Measurements from ENCODE around the gene ADAM22.

The ADAM22 gene

DNA sequence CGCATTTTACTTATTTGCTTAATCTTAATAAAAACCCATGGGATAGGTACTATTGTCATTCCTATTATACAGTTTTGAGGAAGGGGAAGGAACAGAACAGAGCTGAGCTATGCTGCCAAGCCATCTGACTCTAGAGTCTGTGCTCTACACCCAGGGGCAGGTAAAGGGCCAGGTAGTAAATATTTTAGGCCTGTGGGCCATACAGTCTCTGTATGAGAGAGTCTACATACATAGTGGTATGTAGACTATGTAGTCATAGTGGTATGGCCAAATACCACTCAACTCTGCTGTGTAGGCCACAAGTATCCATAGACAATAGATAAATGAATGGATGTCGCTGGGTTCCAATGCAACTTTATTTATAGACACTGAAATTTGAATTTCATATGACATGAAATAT lies 289.2 kb downstream of the ADAM22 start:
- no CpG with 5 or more reads among the region's 2 CpGs for WGBS (ENCODE audit: insufficient coverage)
- no peaks in the 10 kb centered on the region for H3K27me3 ChIP-seq (replicated peaks in 2 of 5; ENCODE audit: control insufficient read depth in 4 of 5, insufficient read depth in 5 of 5, low read length in 4 of 5)
- no peaks in the 10 kb centered on the region for H3K9me3 ChIP-seq (ENCODE audit: control extremely low read depth in 1 of 5, control insufficient read depth in 4 of 5, insufficient read depth in 2 of 5, low read depth in 1 of 5, low read length in 4 of 5)
- DNase-seq: no peak
- CTCF ChIA-PET: no interaction called here
- no peaks in the 10 kb centered on the region for H3K36me3 ChIP-seq (ENCODE audit: control insufficient read depth in 4 of 4, insufficient read depth in 4 of 4, low read length in 3 of 4)
- H3K4me1 ChIP-seq (ENCODE audit: control extremely low read depth in 1 of 4, control insufficient read depth in 4 of 4, insufficient read depth in 4 of 4, low read length in 3 of 4): peaks cover 12 to 29% (median 20%) of the 10 kb centered on the region in 4 experiments
- POLR2A ChIA-PET: no interaction called here
- H3K4me3 ChIP-seq (ENCODE audit: control insufficient read depth in 1 of 7, extremely low read depth in 1 of 7, insufficient read depth in 4 of 7, low read depth in 2 of 7, low read length in 6 of 7): no peak overlapping the region
- H3K27ac ChIP-seq (ENCODE audit: insufficient read depth in 1 of 2, low read depth in 1 of 2, low read length in 2 of 2, poor library complexity in 1 of 2, severe bottlenecking in 2 of 2): no peak overlapping the region

DNA sequence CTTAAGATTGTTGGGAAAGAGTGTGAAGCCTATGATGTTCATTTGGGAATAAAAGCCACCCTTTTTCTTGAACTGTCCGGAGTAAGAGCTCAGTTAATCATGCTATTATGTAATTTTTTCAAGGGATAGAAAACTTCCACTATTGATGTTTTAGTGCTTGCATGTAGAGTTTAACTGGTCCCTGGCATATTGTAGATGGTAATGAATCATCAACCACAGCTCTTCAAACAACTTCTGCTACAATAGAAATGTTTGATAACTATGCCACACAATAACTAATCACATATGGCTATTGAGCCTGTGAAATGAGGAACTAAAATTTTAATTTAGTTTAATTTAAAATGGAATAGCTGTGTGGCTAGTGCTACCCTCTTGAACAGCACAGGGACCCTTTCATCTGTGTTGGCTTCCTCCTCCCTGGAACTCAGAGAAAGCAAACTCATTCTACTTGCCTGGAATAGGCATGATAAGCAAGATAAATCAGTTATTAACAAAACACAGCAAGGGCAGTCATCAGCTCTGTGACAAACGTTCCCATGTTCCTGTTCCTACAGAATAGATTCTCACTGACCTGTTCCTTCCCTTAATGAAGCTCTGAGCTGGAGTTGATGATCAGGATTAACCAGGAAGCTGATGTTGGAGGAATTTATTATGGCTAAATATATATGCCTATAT lies 290.7 kb downstream of the ADAM22 start:
- Histone ChIP-seq H3K27me3 (replicated peaks in 2 of 5; ENCODE audit: control insufficient read depth in 4 of 5, insufficient read depth in 5 of 5, low read length in 4 of 5) (no peaks in the 10 kb centered on the region), H3K9me3 (ENCODE audit: control extremely low read depth in 1 of 5, control insufficient read depth in 4 of 5, insufficient read depth in 2 of 5, low read depth in 1 of 5, low read length in 4 of 5) (peaks cover 0 to 2% (median 0%) of the 10 kb centered on the region in 5 experiments), H3K4me1 (ENCODE audit: control extremely low read depth in 1 of 4, control insufficient read depth in 4 of 4, insufficient read depth in 4 of 4, low read length in 3 of 4) (peaks cover 3 to 20% (median 12%) of the 10 kb centered on the region in 4 experiments), H3K4me3 (ENCODE audit: control insufficient read depth in 1 of 7, extremely low read depth in 1 of 7, insufficient read depth in 4 of 7, low read depth in 2 of 7, low read length in 6 of 7) (no peak overlapping the region), H3K27ac (ENCODE audit: insufficient read depth in 1 of 2, low read depth in 1 of 2, low read length in 2 of 2, poor library complexity in 1 of 2, severe bottlenecking in 2 of 2) (no peak overlapping the region), H3K36me3 (ENCODE audit: control insufficient read depth in 4 of 4, insufficient read depth in 4 of 4, low read length in 3 of 4) (no peaks in the 10 kb centered on the region)
- DNase-seq: peak; percentile 57 to 93 (median 87)
- no CpG with 5 or more reads among the region's 2 CpGs for WGBS (ENCODE audit: insufficient coverage)
- CTCF ChIA-PET: interaction anchor here (0.6 to 1.4 kb wide), 3 partner anchors 11 to 18 kb away, joined by 3 read pairs; no protein-coding TSS in a partner anchor
- POLR2A ChIA-PET: no interaction called here

DNA sequence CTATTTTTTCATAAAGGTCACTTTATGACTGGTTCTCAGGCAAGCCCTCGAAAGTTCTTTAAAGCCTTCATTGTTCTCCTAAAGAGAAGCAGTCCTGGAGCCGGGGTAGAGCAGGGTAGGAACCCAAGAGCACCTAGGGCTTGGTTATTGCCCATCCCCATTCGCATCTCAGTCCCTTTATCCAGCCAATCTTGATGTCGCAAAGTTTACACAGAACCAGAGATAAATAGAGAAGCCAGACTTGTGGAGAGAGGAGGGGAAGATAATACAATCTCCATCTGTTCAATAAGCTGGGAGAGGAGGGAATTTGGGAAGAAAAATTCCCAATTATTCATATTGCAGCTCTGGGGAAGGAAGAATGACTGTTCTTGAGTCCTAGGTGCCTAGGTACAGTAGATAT lies 292.1 kb downstream of the ADAM22 start:
- no peak for DNase-seq
- CTCF ChIA-PET: interaction anchor here (0.8 to 1.1 kb wide), 2 partner anchors 23 to 120 kb away, joined by 3 read pairs; no protein-coding TSS in a partner anchor

GRCh38 chr7:88226886-88227516 lies 292.9 kb downstream of the ADAM22 start:
- no peak for DNase-seq
- CTCF ChIA-PET: interaction anchor here (0.7 kb wide), 1 partner anchor 140 kb away, joined by 3 read pairs; no protein-coding TSS in a partner anchor
- H3K4me3 ChIP-seq (ENCODE audit: control insufficient read depth in 1 of 7, extremely low read depth in 1 of 7, insufficient read depth in 4 of 7, low read depth in 2 of 7, low read length in 6 of 7): no peak overlapping the region
- POLR2A ChIA-PET: no interaction called here
- peaks cover 0 to 9% (median 4%) of the 10 kb centered on the region in 4 experiments for H3K4me1 ChIP-seq (ENCODE audit: control extremely low read depth in 1 of 4, control insufficient read depth in 4 of 4, insufficient read depth in 4 of 4, low read length in 3 of 4)
- H3K27ac ChIP-seq (ENCODE audit: insufficient read depth in 1 of 2, low read depth in 1 of 2, low read length in 2 of 2, poor library complexity in 1 of 2, severe bottlenecking in 2 of 2): no peak overlapping the region
- 90% methylated on average over 2 of the region's 6 CpGs for WGBS (ENCODE audit: insufficient coverage)
- no peaks in the 10 kb centered on the region for H3K27me3 ChIP-seq (replicated peaks in 2 of 5; ENCODE audit: control insufficient read depth in 4 of 5, insufficient read depth in 5 of 5, low read length in 4 of 5)
- peaks cover 0 to 2% (median 0%) of the 10 kb centered on the region in 5 experiments for H3K9me3 ChIP-seq (ENCODE audit: control extremely low read depth in 1 of 5, control insufficient read depth in 4 of 5, insufficient read depth in 2 of 5, low read depth in 1 of 5, low read length in 4 of 5)
- H3K36me3 ChIP-seq (ENCODE audit: control insufficient read depth in 4 of 4, insufficient read depth in 4 of 4, low read length in 3 of 4): no peaks in the 10 kb centered on the region

More for the DNA sequence above, 292.1 kb downstream of the ADAM22 start:
- H3K27ac ChIP-seq (ENCODE audit: insufficient read depth in 1 of 2, low read depth in 1 of 2, low read length in 2 of 2, poor library complexity in 1 of 2, severe bottlenecking in 2 of 2): no peak overlapping the region
- no peaks in the 10 kb centered on the region for H3K36me3 ChIP-seq (ENCODE audit: control insufficient read depth in 4 of 4, insufficient read depth in 4 of 4, low read length in 3 of 4)
- H3K4me1 ChIP-seq (ENCODE audit: control extremely low read depth in 1 of 4, control insufficient read depth in 4 of 4, insufficient read depth in 4 of 4, low read length in 3 of 4): peaks cover 0 to 9% (median 5%) of the 10 kb centered on the region in 4 experiments
- POLR2A ChIA-PET: no interaction called here
- WGBS (ENCODE audit: insufficient coverage): 87% methylated on average over 3 of the region's 4 CpGs
- H3K4me3 ChIP-seq (ENCODE audit: control insufficient read depth in 1 of 7, extremely low read depth in 1 of 7, insufficient read depth in 4 of 7, low read depth in 2 of 7, low read length in 6 of 7): no peak overlapping the region
- H3K27me3 ChIP-seq (replicated peaks in 2 of 5; ENCODE audit: control insufficient read depth in 4 of 5, insufficient read depth in 5 of 5, low read length in 4 of 5): no peaks in the 10 kb centered on the region
- H3K9me3 ChIP-seq (ENCODE audit: control extremely low read depth in 1 of 5, control insufficient read depth in 4 of 5, insufficient read depth in 2 of 5, low read depth in 1 of 5, low read length in 4 of 5): peaks cover 0 to 2% (median 0%) of the 10 kb centered on the region in 5 experiments

DNA sequence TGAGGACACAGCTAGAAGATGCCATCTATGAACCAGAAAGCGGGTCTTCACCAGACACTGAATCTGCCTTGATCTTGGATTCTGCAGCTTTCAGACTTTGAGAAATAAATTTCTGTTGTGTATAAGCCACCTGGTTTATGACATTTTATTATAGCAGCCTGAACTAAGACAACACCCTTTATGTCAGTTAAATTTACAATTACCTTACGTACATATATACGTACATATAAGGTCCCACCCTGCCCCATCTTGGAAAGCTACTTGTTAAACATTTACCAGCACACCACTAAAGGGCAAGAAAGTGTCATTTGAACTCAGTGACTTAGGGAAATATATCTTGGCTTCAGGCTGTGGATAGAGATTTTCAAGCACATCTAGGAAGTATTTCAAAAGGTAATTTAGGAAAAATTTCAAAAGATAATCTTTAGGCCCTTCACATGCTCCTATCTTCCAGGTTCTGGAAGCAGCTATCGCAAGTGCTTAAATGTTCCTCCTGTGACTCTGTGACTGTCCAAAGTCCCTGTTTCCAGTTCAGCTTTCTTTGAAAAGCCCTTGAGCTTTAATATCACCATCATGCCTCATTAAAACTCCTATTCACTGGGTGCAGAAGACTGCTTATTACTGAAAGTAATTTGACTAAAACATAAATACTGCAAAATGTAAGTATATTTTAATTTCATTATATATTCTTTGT lies 295.4 kb downstream of the ADAM22 start:
- DNase-seq: no peak
- no peaks in the 10 kb centered on the region for H3K27me3 ChIP-seq (replicated peaks in 2 of 5; ENCODE audit: control insufficient read depth in 4 of 5, insufficient read depth in 5 of 5, low read length in 4 of 5)
- no peak overlapping the region for H3K27ac ChIP-seq (ENCODE audit: insufficient read depth in 1 of 2, low read depth in 1 of 2, low read length in 2 of 2, poor library complexity in 1 of 2, severe bottlenecking in 2 of 2)
- no peaks in the 10 kb centered on the region for H3K36me3 ChIP-seq (ENCODE audit: control insufficient read depth in 4 of 4, insufficient read depth in 4 of 4, low read length in 3 of 4)
- ChIA-PET CTCF (interaction anchor here (0.9 to 1.2 kb wide), 2 partner anchors 9 to 12 kb away, joined by 3 to 6 read pairs; partner anchors contain the start of gene SRI), POLR2A (no interaction called here)
- 100% methylated on average over 1 of the region's 4 CpGs for WGBS (ENCODE audit: insufficient coverage)
- H3K9me3 ChIP-seq (ENCODE audit: control extremely low read depth in 1 of 5, control insufficient read depth in 4 of 5, insufficient read depth in 2 of 5, low read depth in 1 of 5, low read length in 4 of 5): peaks cover 0 to 2% (median 0%) of the 10 kb centered on the region in 5 experiments
- H3K4me3 ChIP-seq (ENCODE audit: control insufficient read depth in 1 of 7, extremely low read depth in 1 of 7, insufficient read depth in 4 of 7, low read depth in 2 of 7, low read length in 6 of 7): no peak overlapping the region
- peaks cover 0 to 8% (median 4%) of the 10 kb centered on the region in 4 experiments for H3K4me1 ChIP-seq (ENCODE audit: control extremely low read depth in 1 of 4, control insufficient read depth in 4 of 4, insufficient read depth in 4 of 4, low read length in 3 of 4)

GRCh38 chr7:88230646-88231045 lies 296.6 kb downstream of the ADAM22 start:
- CTCF ChIA-PET: no interaction called here
- Histone ChIP-seq H3K36me3 (ENCODE audit: control insufficient read depth in 4 of 4, insufficient read depth in 4 of 4, low read length in 3 of 4) (no peaks in the 10 kb centered on the region), H3K9me3 (ENCODE audit: control extremely low read depth in 1 of 5, control insufficient read depth in 4 of 5, insufficient read depth in 2 of 5, low read depth in 1 of 5, low read length in 4 of 5) (peaks cover 0 to 2% (median 0%) of the 10 kb centered on the region in 5 experiments), H3K4me3 (ENCODE audit: control insufficient read depth in 1 of 7, extremely low read depth in 1 of 7, insufficient read depth in 4 of 7, low read depth in 2 of 7, low read length in 6 of 7) (no peak overlapping the region), H3K4me1 (ENCODE audit: control extremely low read depth in 1 of 4, control insufficient read depth in 4 of 4, insufficient read depth in 4 of 4, low read length in 3 of 4) (no peaks in the 10 kb centered on the region), H3K27me3 (replicated peaks in 2 of 5; ENCODE audit: control insufficient read depth in 4 of 5, insufficient read depth in 5 of 5, low read length in 4 of 5) (no peaks in the 10 kb centered on the region), H3K27ac (ENCODE audit: insufficient read depth in 1 of 2, low read depth in 1 of 2, low read length in 2 of 2, poor library complexity in 1 of 2, severe bottlenecking in 2 of 2) (no peak overlapping the region)
- POLR2A ChIA-PET: no interaction called here
- no peak for DNase-seq
- 91% methylated on average over 5 of the region's 5 CpGs for WGBS (ENCODE audit: insufficient coverage)

DNA sequence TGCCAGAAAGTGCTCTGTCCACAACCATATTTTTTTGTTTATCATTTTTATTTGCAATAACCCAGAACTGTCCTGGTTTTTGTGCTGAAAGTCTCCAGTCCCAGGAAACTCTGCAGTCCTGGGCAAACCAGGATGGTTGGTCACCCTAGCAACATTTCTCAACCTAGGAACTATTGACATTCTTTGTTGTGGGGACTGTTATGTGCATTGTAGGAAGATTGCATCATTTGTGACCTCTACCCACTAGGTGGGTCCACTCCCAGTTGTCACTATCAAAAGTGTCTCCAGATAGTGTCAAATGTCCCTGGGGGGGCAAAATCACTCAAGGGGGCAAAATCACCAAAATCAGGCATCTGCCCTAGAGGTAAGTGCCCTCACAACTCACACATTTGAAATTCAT lies 299.8 kb downstream of the ADAM22 start:
- no peak overlapping the region for H3K27ac ChIP-seq (ENCODE audit: insufficient read depth in 1 of 2, low read depth in 1 of 2, low read length in 2 of 2, poor library complexity in 1 of 2, severe bottlenecking in 2 of 2)
- CTCF ChIA-PET: no interaction called here
- no peaks in the 10 kb centered on the region for H3K9me3 ChIP-seq (ENCODE audit: control extremely low read depth in 1 of 5, control insufficient read depth in 4 of 5, insufficient read depth in 2 of 5, low read depth in 1 of 5, low read length in 4 of 5)
- H3K4me1 ChIP-seq (ENCODE audit: control extremely low read depth in 1 of 4, control insufficient read depth in 4 of 4, insufficient read depth in 4 of 4, low read length in 3 of 4): no peaks in the 10 kb centered on the region
- DNase-seq: no peak
- H3K27me3 ChIP-seq (replicated peaks in 2 of 5; ENCODE audit: control insufficient read depth in 4 of 5, insufficient read depth in 5 of 5, low read length in 4 of 5): no peaks in the 10 kb centered on the region
- H3K36me3 ChIP-seq (ENCODE audit: control insufficient read depth in 4 of 4, insufficient read depth in 4 of 4, low read length in 3 of 4): no peaks in the 10 kb centered on the region
- POLR2A ChIA-PET: no interaction called here
- H3K4me3 ChIP-seq (ENCODE audit: control insufficient read depth in 1 of 7, extremely low read depth in 1 of 7, insufficient read depth in 4 of 7, low read depth in 2 of 7, low read length in 6 of 7): no peak overlapping the region

Measured in common myeloid progenitor, CD34-positive (primary cell).